Activated T-cell treated with anti-CD3 and anti-CD28 coated beads for 1 hour (primary cell): ENCODE results near the gene PROCA1.

Source experiments
- DNase-seq: peaks from one replicate; pipeline ENCODE4 v3.0.0-alpha.2; 2020; ENCODE audit warnings: low read depth

PROCA1 gene

GRCh38 chr17:28707339-28707720 lies 4.4 kb downstream of the PROCA1 start:
- no peak for DNase-seq

GRCh38 chr17:28706471-28707338 lies 5.0 kb downstream of the PROCA1 start:
- no peak for DNase-seq

GRCh38 chr17:28705728-28706334 lies 5.9 kb downstream of the PROCA1 start:
- DNase-seq: no peak

- DNase-seq: no peak
Measured at GRCh38 chr17:28705074-28705659, 6.5 kb downstream of the PROCA1 start.

- no peak for DNase-seq
Measured at GRCh38 chr17:28704219-28704858, 7.3 kb downstream of the PROCA1 start.

GRCh38 chr17:28703552-28704218 lies 8.0 kb downstream of the PROCA1 start:
- DNase-seq: no peak

GRCh38 chr17:28702752-28703150 lies 8.9 kb downstream of the PROCA1 start:
- no peak for DNase-seq

GRCh38 chr17:28702026-28702751 lies 9.5 kb downstream of the PROCA1 start:
- no peak for DNase-seq

GRCh38 chr17:28700830-28701492 lies 10.7 kb downstream of the PROCA1 start:
- no peak for DNase-seq

- no peak for DNase-seq
Measured at GRCh38 chr17:28700278-28700677, 11.4 kb downstream of the PROCA1 start.

GRCh38 chr17:28698253-28698941 lies 13.3 kb downstream of the PROCA1 start:
- no peak for DNase-seq

GRCh38 chr17:28693869-28694268 lies 17.8 kb downstream of the PROCA1 start:
- no peak for DNase-seq

- no peak for DNase-seq
Measured at GRCh38 chr17:28689011-28689410, 22.7 kb downstream of the PROCA1 start.

- DNase-seq: no peak
Measured at GRCh38 chr17:28688481-28688880, 23.2 kb downstream of the PROCA1 start.

- no peak for DNase-seq
Measured at GRCh38 chr17:28686296-28686695, 25.4 kb downstream of the PROCA1 start.

GRCh38 chr17:28685366-28685765 lies 26.3 kb downstream of the PROCA1 start:
- DNase-seq: no peak

- no peak for DNase-seq
Measured at GRCh38 chr17:28684963-28685362, 26.7 kb downstream of the PROCA1 start.

GRCh38 chr17:28682655-28683054 lies 29.0 kb downstream of the PROCA1 start:
- no peak for DNase-seq

GRCh38 chr17:28675980-28676379 lies 35.7 kb downstream of the PROCA1 start:
- DNase-seq: no peak

GRCh38 chr17:28675490-28675889 lies 36.2 kb downstream of the PROCA1 start:
- DNase-seq: no peak
